ENCODE results near the gene MYEOV.

The MYEOV gene

DNA sequence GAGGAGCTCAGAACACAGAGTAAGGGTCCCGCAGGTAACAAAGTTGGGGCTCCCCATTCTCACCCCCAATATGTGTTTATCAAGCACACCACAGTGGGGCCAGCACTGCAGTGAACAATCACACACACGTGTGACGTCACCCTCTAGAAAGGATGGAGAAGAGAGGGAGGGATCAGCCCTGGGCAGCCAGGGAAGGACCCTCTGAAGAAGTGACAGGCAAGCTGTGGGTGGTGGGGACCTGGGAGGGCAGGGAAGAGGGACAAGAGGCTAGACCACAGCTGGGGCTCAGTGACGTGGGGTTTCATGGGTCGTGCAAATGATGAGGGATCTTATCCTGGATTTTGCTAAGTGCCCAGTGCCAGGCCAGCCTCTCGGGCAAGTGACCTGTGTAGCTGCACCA is 28.7 kb upstream of the MYEOV start:
- DNase-seq (ENCODE audit: low read depth in 2 of 3, low spot score in 1 of 3), result no peak

DNA sequence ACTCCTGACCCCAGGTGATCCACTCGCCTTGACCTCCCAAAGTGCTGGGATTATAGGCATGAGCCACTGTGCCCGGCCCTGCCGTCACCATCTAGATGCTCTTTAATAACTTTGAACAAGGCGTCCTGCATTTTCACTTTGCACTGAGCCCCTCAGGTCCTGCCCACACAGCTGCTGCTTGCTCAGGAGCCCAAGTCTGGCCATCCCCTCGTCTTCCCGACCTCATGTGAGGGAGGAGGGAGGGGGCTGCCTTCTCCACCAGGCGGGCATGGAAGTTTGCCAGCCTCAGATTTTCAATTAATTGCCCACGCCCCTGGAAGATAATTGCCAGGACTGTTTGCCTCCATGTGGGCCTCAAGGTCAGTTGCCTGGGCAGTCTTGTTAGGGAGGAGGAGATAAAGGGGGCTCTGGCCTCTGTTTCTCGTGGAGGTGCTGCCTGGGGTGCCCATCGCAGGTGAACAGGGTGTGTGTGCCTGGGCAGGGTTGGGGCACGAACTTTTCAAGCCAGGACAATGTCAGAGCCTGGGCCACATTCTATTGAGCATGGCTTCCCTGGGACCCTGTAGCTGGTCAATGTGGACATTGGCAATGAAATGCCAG is 27.9 kb upstream of the MYEOV start:
- no peak for DNase-seq (ENCODE audit: low read depth in 2 of 3, low spot score in 1 of 3)

DNA sequence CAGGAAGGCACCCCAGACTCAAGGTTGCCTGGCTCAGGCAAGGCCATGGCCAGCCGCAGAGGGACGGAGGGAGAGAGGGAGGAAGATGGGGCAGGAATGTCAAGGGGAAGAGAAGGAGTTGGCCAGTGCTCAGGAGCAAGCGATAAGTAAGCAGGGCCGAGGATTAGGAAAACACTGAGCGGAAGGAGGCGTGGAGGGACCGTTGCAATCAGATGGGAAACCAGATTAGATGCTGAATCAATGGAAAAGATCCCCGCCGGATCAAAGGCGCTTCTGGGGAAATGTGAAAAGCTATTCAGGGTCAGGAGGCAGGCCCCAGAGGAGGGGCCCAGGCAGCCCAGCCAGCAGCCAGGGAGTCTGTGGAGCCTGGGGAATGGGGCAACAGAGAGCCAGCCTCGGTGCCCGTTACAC is 26.6 kb upstream of the MYEOV start:
- no peak for DNase-seq (ENCODE audit: low read depth in 2 of 3, low spot score in 1 of 3)

DNA sequence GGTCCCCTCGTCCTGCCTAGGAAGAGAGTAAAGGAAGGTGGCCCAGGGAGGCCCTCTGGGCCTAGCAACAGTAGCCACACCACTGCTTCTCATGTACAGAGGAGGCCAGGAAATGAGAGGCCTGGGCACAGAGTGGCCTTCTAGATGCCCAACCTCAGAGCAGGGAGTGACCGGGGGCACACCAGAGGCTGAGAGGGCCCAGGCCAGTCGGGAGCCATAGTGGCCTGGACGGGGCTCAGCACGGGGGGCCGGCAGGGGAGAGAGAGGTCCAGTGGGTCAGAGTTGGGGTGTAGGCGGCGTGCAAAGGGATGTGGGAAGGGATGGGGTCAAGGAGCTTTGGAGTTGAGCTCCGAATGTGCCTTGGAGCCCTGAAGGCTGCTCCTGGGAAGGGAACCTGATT is 25.0 kb upstream of the MYEOV start:
- no peak for DNase-seq (ENCODE audit: low read depth in 2 of 3, low spot score in 1 of 3)

DNA sequence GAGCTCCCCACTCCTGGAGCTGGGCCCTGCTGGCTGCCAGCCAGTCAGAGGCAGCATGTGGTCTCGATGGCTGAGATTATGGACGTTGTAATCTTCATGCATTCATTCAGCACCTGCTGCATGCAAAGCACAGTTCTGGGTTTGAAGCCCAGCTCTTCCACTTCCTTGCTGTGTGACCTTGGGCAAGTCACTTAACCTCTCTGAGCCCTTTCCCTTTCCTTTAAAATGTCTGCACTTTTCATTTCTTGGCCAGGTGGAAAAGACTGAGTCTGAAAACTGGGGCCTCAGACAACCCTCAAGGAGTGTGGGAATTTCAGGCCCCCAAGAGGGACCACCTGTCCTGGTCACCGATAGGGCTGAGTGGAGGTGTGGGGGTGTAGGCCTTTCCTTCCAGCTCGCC is 24.6 kb upstream of the MYEOV start:
- no peak for DNase-seq (ENCODE audit: low read depth in 2 of 3, low spot score in 1 of 3)

DNA sequence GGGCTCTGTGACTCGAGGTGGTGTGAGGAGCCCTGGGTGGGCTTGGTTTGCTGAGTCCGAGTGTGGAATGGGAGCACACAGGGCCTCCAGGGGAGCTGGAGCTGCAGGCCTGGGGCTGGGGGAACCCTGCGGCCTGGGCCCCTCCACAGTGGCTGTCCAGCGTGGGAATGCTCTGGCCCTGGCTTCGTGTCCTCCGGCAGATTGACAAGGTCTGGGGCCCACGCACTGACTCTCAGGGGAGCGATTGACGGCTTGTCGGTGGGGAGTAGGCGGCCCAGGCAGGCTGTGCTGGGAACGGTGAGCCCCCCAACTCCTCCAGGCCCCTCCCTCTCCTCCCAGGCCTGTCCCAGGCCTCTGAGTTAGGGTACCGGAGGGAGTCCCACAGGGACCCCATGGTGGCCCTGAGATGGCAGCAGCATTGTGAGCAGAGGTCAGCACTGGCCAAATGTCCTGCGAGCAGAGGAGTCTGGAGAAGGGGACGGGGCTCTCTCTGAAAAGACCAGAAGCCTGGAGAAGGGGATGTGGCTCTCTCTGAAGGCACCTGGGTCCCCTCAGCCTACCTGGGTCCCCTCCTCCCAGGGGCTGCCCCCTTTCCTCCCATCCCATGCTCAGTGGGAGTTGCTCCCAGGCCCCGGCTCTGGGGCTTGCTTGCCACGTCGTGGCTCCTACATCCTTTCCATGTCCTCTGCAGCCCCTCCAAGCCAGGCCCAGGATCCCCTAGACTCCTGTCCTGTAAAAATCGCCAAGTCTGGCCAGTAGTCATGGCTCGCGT is 23.8 kb upstream of the MYEOV start:
- no peak for DNase-seq (ENCODE audit: low read depth in 2 of 3, low spot score in 1 of 3)

DNA sequence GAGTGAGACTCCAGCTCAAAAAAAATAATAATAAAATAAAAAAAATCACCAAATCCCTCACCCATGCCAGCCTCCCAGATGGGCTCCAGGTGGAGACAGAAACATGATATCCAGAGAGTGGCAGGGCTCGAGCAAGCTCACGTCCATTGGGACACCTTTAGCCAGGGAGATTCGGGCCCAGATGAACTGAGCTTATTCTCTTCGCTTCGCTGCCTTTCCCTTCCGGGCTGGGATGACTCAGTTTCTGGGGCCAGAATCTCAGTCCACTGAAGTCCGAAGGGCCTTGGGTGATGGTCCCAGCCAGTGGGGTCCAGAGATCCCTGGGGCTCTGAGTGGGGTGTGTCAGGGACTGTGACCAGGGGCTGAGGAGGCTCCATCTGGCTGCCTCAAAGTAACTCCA is 23.0 kb upstream of the MYEOV start:
- no peak for DNase-seq (ENCODE audit: low read depth in 2 of 3, low spot score in 1 of 3)

DNA sequence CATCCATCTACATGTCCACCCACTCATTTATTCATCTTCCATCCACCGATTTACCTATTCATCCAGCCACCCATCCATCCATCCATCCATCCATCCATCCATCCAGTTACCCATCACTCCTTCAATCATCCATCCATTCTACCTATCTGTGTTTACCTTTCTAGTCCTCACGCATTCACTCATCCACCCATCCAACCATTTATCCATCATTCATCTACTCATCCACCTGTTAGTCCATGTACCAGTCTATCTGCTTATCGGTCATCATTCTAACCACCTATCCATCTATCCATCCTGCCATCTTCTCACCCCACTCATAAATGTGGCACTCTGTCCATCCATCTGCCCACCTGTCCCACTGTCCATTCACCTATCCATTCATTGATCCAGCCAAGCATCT is 21.9 kb upstream of the MYEOV start:
- no peak for DNase-seq (ENCODE audit: low read depth in 2 of 3, low spot score in 1 of 3)

DNA sequence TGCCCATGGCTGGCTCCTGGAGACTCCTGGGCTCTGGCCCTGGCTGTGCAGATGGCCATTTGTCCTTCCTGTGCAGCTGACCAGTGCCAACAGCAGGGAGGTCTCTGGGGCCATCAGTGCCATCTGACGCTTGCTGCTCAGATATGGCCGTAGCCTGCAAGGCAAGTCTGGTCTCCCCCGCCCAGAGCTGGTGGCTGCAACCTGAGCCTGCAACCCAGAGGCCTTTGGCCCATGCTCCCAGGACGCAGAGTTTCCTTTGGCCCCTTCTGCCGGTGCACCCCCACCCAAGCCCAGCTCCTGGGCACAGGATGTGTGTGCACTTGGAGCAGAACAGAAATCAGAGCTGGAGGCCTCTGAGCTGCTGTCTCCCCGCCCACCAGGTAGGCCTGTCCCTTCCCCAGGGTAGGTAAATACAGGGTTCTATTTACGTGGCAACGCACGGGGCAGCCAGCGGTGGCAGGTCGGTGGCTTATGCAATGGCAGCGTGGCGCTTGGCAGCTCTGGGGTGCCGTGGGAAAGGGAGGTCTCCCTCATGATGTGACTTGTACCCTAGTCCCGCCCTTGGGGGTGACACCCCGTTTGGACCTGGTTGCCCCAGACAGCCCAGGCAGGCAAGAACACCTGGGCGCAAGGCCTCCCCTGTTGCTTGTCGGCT is 21.0 kb upstream of the MYEOV start:
- DNase-seq (ENCODE audit: low read depth in 2 of 3, low spot score in 1 of 3), result no peak

DNA sequence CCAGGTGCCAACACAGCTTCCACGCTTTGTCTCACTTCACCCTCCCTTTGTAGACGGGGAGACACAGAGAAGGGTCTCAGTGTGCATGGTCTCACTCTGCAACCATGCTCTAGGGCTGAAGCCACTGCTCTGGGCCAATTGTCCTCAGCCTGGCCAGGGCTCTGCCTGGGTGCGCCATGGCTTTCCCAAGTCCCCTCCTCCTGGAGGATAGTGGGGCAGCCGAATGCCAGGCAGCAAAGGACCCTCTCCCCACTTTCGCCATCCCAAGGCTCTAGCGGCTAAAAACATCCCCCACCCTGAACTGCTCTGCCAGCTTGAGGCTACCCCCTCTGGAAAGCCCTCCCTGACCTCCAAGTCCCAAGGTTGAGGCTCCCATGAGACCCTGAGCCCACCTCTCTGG is 20.4 kb upstream of the MYEOV start:
- no peak for DNase-seq (ENCODE audit: low read depth in 2 of 3, low spot score in 1 of 3)

DNA sequence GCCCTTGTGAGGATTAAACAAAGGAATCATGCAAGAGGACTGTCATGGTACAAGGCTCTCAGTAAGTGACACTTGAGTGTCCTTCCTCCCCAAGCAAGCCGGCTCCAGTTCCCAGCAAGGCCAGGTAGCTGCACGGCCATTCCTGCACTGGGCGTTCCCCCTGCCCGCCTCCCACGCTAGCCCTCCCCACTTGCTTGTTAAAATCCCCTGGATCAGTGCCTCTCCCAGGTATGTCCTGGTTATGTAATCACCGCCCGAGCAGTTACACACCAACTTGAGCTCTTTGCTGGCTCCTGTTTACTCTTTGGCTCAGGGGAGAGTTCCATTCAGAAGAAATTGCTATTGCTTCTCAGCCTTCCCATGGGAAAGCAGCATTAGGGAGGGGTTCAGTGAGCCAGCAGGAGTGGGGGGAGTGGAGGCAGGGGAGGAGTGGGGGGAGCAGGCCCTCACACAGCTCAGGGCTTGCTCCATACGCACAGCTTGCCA is 19.4 kb upstream of the MYEOV start:
- no peak for DNase-seq (ENCODE audit: low read depth in 2 of 3, low spot score in 1 of 3)

DNA sequence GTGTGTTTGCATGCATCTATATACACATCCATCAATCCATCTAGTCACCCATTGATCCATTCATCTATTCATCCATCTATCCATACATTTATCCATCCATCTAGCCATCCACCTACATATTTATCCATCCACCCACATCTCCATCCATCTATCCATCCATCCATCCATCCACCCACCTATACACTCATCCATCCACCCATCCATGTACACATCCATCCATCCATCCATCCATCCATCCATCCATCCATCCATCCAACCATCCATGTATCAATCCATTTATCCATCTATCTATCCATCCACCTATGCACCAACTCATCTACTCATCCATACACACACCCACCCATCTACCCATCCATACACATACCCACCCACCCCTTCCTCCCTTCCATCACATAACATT is 18.8 kb upstream of the MYEOV start:
- DNase-seq (ENCODE audit: low read depth in 2 of 3, low spot score in 1 of 3), result no peak

DNA sequence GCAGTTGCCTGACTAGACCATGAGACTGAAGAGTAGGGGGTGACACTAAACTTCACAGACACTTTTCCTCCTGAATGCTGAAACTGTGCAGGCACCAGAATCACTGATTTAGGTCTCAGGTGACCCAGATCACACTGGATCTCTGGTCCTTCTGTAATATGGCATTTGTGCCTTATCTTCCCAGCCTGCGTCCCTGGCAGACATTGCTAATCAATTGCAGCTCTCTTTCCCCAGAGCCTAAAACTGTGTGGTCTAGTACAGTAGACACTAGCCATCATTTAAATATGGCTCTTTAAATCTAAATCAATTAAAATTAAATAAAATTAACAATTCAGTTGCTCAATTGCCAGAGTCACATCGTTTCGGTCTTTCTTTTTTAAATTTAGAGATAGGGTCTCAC is 17.8 kb upstream of the MYEOV start:
- no peak for DNase-seq (ENCODE audit: low read depth in 2 of 3, low spot score in 1 of 3)

DNA sequence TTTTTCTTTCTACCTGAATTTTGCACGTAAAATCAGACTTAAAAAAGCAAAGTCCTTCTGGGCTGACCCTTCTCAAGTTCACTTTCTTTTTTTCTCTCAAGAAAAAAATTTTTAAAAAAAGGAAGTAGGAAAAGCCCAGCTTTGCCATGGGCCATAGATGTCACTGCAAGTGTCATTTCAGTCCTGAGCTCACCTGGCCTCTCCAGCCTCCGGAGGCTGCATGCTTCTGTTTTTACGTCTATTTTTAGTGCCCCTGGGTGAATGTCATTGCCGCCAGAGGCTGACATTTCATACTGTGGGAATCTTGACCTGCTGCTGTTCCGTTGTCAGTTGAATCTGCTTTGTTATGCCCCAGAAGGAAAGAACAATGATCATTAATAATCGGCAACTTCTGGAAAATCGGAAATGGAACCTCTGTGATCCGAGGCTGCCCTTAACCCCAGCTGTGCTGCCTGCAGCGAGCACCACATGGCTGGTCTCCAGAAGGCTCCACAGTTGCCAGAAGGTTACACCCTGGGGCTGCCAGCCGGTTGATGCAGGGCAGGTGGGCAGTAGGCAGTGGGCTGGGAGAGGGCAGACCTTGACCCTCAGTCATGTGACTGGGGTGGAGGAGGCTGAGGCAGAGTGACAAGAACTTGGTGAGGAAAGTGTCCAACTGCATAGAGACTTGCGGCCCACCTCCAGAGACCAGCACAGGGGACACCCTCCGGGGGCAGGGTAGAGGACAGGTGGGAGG is 16.7 kb upstream of the MYEOV start:
- no peak for DNase-seq (ENCODE audit: low read depth in 2 of 3, low spot score in 1 of 3)

DNA sequence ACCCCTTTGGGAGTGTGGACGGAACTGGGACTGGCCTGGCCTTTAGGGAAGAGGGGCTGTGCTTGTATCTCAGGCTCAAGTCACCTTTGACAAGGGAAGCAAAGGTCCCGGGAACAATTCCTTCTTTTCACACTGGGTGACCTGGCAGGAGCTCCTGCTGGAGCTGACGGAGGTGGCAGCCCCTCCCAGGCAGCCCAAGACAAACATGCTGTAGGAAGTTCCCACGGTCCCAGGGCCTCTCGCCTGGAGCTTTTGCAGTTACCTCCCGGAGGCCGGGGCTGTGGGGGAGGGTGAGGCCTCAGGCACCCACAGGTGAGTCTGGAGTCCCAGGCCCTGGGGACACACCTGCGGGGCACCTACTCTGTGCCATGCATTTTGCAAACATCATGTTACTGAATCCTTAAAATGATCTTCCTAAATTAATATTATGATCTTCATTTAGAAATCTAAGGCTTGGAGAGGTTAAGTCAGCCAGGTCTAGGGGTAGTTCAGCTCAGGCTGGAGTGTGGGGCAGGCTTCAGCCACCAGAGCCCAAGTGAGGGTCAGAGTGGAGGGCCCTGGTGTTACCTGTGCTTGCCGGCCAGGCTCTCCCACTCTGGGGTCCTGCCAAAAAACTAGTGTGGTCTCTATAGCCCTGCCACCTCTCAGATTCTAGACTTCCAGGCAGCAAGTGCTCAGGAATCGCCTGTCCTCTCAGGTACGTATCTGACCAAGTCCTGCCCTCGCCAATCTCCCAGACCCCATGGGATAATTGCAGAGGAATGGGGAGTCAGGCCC is 15.7 kb upstream of the MYEOV start:
- no peak for DNase-seq (ENCODE audit: low read depth in 2 of 3, low spot score in 1 of 3)

DNA sequence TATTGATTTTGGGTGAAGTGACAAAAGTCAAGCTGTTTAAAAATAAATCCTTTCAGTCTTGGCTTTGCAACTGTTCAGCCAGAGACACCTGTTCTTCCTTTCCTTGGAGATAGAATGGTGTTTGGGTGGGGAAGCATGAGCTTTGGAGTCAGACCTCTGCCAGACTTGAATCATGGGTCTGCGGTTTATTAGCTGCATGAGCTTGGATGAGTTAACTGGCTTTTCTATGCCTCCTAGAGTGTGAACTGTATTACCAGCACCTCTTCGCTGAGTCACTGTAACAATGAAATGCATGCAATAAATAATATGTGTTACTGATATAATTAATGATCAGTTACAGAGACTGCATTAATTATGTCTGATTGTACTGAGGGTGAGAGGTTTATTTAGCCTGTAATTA is 13.5 kb upstream of the MYEOV start:
- DNase-seq (ENCODE audit: low read depth in 2 of 3, low spot score in 1 of 3), result no peak

DNA sequence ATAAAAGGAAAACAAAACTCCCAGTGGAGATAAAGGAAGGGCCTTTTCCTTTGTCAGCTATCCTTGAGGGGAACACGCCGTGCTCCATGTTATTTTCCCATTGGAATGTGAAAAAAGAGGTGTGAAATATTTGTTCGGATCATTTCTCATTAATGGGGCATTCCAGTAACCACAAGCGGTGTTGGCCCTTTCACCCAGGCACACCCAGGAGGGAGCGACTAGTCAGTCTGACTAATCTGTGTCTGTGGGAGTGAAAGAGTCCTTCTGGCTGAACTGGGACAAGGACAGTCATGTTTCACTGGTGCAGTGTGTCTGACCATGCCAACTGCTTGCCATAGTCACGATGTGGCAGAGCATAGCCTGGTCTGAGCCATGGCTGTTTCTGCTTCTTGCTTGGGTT is 13.0 kb upstream of the MYEOV start:
- DNase-seq (ENCODE audit: low read depth in 2 of 3, low spot score in 1 of 3), result no peak

DNA sequence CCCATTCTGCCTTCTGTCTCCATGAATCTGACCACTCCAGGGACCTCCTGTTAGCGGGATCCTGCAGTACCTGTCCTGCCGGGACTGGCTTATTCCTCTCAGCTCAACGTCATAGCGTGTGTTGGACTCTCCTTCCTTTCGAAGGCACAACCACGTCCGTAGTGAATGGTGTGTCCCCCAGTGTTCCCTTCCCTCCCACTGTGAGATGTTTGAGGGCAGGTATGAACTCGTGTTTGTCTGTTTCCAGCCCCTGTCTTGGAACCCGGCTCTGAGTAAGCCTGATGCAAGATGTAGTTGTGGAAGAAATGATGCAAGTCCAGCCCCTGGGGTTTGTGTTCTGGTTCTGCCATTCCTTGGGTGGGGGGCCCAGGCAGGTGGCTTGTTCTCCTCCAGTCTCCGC is 10.5 kb upstream of the MYEOV start:
- DNase-seq (ENCODE audit: low read depth in 2 of 3, low spot score in 1 of 3), result no peak

DNA sequence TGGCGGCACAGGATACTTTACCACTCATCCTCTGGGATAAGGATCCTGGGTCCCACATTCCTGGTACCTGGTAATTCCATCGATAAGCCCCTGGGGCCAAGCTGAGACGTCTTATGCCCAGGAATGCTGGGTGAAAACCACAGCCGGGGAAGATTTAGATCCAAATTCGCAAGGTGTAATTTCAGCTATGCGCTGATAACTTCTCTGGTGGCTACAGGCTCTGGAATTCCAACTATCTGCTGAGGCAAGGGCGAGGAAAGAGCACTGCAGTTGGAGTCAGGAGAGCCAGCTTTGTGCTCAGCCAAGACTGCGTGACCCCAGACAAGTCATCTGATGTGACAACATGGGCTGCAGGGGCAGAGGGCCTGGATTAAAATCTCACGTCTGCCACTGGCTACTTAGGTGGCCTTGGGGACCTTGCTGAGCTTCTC is 9.9 kb upstream of the MYEOV start:
- no peak for DNase-seq (ENCODE audit: low read depth in 2 of 3, low spot score in 1 of 3)

DNA sequence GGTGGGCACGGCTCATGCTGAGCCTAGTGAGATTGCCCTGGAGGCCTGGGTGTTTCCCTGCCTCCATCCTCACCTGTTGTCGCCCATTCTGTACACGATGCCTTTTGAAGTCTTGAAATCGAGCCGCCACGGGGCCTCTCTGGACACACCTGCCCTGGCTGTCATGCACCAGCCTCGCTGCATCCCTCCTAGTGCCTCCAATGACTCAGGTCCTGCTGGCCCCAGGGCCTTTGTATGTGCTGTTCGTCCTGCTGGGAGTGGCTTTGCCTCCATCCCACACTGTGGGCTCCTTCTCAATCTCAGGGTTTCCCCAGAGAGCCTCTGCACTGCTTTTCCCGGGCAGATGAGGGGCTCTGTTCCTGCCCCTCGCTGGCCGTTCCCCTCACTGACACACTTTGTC is 8.9 kb upstream of the MYEOV start:
- no peak for DNase-seq (ENCODE audit: low read depth in 2 of 3, low spot score in 1 of 3)

DNA sequence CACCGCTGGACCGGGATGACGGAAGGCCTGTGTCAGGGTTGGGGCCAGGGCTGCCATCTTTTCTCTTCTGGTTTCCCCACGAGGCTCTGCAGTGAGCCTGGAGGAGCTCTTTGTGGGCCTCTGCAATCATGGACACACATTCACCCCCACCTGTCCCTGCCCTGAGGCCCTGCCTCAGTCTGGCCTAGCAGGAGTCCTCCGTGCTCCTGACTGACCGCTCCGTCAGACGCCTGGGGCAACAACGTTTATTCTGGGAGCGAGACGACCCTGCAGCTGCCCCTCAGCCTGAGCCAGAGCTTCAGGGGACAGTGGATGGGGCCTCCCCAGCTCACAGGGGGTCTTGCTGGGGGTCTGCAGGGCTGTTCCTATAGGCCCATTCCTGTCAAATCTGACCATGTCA is 8.2 kb upstream of the MYEOV start:
- DNase-seq (ENCODE audit: low read depth in 2 of 3, low spot score in 1 of 3), result no peak
